Body of pancreas (tissue), 4 donors: ENCODE results near the gene TBXT.

Experiments
- CTCF ChIP-seq, 7 experiments: fragments of 450-650 bp in 4 of 7; fragments of 200-600 bp in 3 of 7; sonication (generic) in 3 of 7; IDR thresholded peaks; one replicate each; pipeline ENCODE4 v1.5.1; 2016 to 2019; ENCODE audit warnings: antibody characterized with exemption in 7 of 7
- POLR2A ChIP-seq, 3 donors: fragments of 450-650 bp; IDR thresholded peaks; one replicate each; pipeline ENCODE4 v1.6.1; 2016; ENCODE audit warnings: antibody characterized with exemption in 3 of 3, mild to moderate bottlenecking in 2 of 3

GRCh38 chr6:166203641-166204222 is 36.1 kb upstream of the TBXT start:
- no peak for TF ChIP-seq POLR2A (IDR thresholded peaks at IDR 0.05)
- no peak for TF ChIP-seq CTCF (IDR thresholded peaks at IDR 0.05)
